Panc1 (cell line): ENCODE measurements around the gene TALDO1. TPM values are rescaled to one million over a fixed set of nuclear protein-coding genes. Genes with fewer than 3 reads are reported as not detected.
A peak's percentile ranks its signal among the peaks of the same experiment; 100 is the strongest.

ENCODE experiments used
- ATAC-seq: fragments of 200-7000 bp; cut with Tn5 transposase; 2 replicates; pipeline ENCODE4 v1.9.1; 2020; ENCODE audit warnings: mild to moderate bottlenecking, moderate library complexity
- BruUV-seq: library from RNA; stranded (reverse); fragments of 400-500 nt; replicated peaks from 2 replicates; lab custom pipeline; 2021; lab: Mats Ljungman, UMichigan
- CTCF ChIA-PET: fragments of 300-600 bp; sonication (Branson Sonifier 250); formaldehyde crosslinking; loops from one replicate; lab custom pipeline; 2022; ENCODE audit warnings: antibody characterized with exemption; lab: Charles Lee
- POLR2A ChIA-PET: fragments of 300-600 bp; sonication (Branson Sonifier 250); formaldehyde crosslinking; loops from one replicate; lab custom pipeline; 2022; ENCODE audit warnings: antibody characterized with exemption; lab: Charles Lee
- DNase-seq: peaks from one replicate; pipeline ENCODE4 v3.0.0-alpha.2; 2010; ENCODE audit warnings: low read depth, low spot score
- H3K27ac ChIP-seq: 2 replicates; pipeline ENCODE4 v1.5.1; 2011; ENCODE audit warnings: mild to moderate bottlenecking, low read length, inconsistent platforms
- H3K27me3 ChIP-seq: fragments of 200-500 bp; sonication (Bioruptor generic); 2 replicates; pipeline ENCODE4 v1.6.0; 2014; ENCODE audit warnings: low read length, inconsistent platforms; ENCODE audit not compliant: control insufficient read depth, insufficient read depth
- H3K36me3 ChIP-seq: fragments of 200-500 bp; sonication (Bioruptor generic); 2 replicates; pipeline ENCODE4 v1.5.1; 2014; ENCODE audit warnings: inconsistent platforms, mild to moderate bottlenecking, low read length, moderate library complexity; ENCODE audit not compliant: control insufficient read depth, insufficient read depth
- H3K4me1 ChIP-seq: 2 replicates; pipeline ENCODE4 v1.5.1; 2011; ENCODE audit warnings: inconsistent platforms, mild to moderate bottlenecking, low read length, moderate library complexity; ENCODE audit not compliant: control insufficient read depth, insufficient read depth
- H3K4me3 ChIP-seq, 2 experiments: 2 replicates each; pipeline ENCODE4 v1.5.1; 2011 to 2012; ENCODE audit warnings: low read depth in 2 of 2, low read length in 2 of 2, mild to moderate bottlenecking in 2 of 2, inconsistent platforms in 1 of 2, moderate library complexity in 1 of 2
- H3K9me3 ChIP-seq: fragments of 200-500 bp; sonication (Bioruptor generic); 2 replicates; pipeline ENCODE4 v1.5.1; 2014; ENCODE audit warnings: low read depth, mild to moderate bottlenecking, inconsistent platforms, low read length, moderate library complexity; ENCODE audit not compliant: control insufficient read depth, insufficient read depth
- CTCF ChIP-seq: fragments of 450-650 bp; IDR thresholded peaks from 2 replicates; pipeline ENCODE4 v1.5.1; 2017; ENCODE audit warnings: mild to moderate bottlenecking
- POLR2AphosphoS5 ChIP-seq: IDR thresholded peaks from 2 replicates; pipeline ENCODE4 v1.6.1; 2012; ENCODE audit warnings: mild to moderate bottlenecking, low read depth, low read length, moderate library complexity
- REST ChIP-seq, 2 experiments: IDR thresholded peaks; 2 replicates each; pipeline ENCODE4 v1.6.1; 2011 to 2012; ENCODE audit warnings: low read depth in 2 of 2, control low read depth in 1 of 2, low read length in 1 of 2, mild to moderate bottlenecking in 1 of 2, moderate library complexity in 1 of 2; ENCODE audit not compliant: insufficient read depth in 1 of 2
- SIN3A ChIP-seq: IDR thresholded peaks from 2 replicates; pipeline ENCODE4 v1.6.1; 2012; ENCODE audit warnings: low read depth, mild to moderate bottlenecking, low read length, moderate library complexity, borderline replicate concordance; ENCODE audit not compliant: insufficient read depth
- TCF7L2 ChIP-seq: IDR thresholded peaks from 2 replicates; pipeline ENCODE4 v1.6.1; 2011; ENCODE audit warnings: mild to moderate bottlenecking, low read depth, low read length, inconsistent platforms
- in situ Hi-C: cut with HindIII; loops from 2 replicates; pipeline ENCODE4 v1.10.0; 2016; ENCODE audit warnings: low sequenced_read_pairs, low pct_unique_long_range_greater_than_20kb
- intact Hi-C: fragments of 100-400 bp; cut with micrococcal nuclease; formaldehyde crosslinking; loops from one replicate; pipeline ENCODE4 v1.10.0; 2022; ENCODE audit not compliant: unreplicated experiment
- total RNA-seq: library from RNA; stranded (reverse); gene quantifications from one replicate; pipeline ENCODE4 v1.2.1, GENCODE V29; 2021; ENCODE audit not compliant: unreplicated experiment

TALDO1 gene
- total RNA-seq, 1 experiment from 2014 or later = 257 TPM

- TF ChIP-seq TCF7L2 (no peak), POLR2AphosphoS5 (peak; percentile 64), REST (IDR thresholded peaks at IDR 0.05; ENCODE audit: insufficient read depth in 1 of 2, low read depth in 2 of 2, low read length in 1 of 2) (no peak), SIN3A (no peak), CTCF (no peak)
- intact Hi-C loops = no loop called here
- no TSS peak for BruUV-seq
- no peak overlapping the region for H3K27ac ChIP-seq
- H3K4me1 ChIP-seq = peaks cover 30% of the 10 kb centered on the region
- ATAC-seq (no peak), DNase-seq (no peak)
- CTCF ChIA-PET = no interaction called here
- POLR2A ChIA-PET = no interaction called here
- in situ Hi-C loops = no loop called here
- H3K36me3 ChIP-seq = peaks cover 2% of the 10 kb centered on the region; the same call in 1 of the 2 replicates
- no peaks in the 10 kb centered on the region for H3K27me3 ChIP-seq
- H3K9me3 ChIP-seq = no peaks in the 10 kb centered on the region
- no peak overlapping the region for H3K4me3 ChIP-seq
Observed at GRCh38 chr11:786235-787083, 39.2 kb downstream of the TALDO1 start.

GRCh38 chr11:787084-787675 lies 39.9 kb downstream of the TALDO1 start:
- peaks cover 32% of the 10 kb centered on the region for H3K4me1 ChIP-seq
- TF ChIP-seq SIN3A (no peak), POLR2AphosphoS5 (peak; percentile 51; the same call in 1 of the 2 replicates), CTCF (no peak), REST (IDR thresholded peaks at IDR 0.05; ENCODE audit: insufficient read depth in 1 of 2, low read depth in 2 of 2, low read length in 1 of 2) (no peak)
- H3K27me3 ChIP-seq = no peaks in the 10 kb centered on the region
- no peaks in the 10 kb centered on the region for H3K9me3 ChIP-seq
- no TSS peak for BruUV-seq
- H3K4me3 ChIP-seq = no peak overlapping the region
- CTCF ChIA-PET = no interaction called here
- POLR2A ChIA-PET = no interaction called here
- ATAC-seq (no peak), DNase-seq (no peak)
- intact Hi-C loops = no loop called here
- H3K36me3 ChIP-seq = peaks cover 2% of the 10 kb centered on the region; the same call in 1 of the 2 replicates
- H3K27ac ChIP-seq = no peak overlapping the region
- in situ Hi-C loops = no loop called here
